SK-N-MC (cell line): ENCODE data around the gene ANKRD53.

Source experiments
- EZH2 ChIP-seq: fragments of 200-600 bp; sonication (generic); IDR thresholded peaks from one replicate; pipeline ENCODE4 v1.6.1; 2017; ENCODE audit warnings: antibody characterized with exemption
- FOXP2 ChIP-seq: optimal IDR thresholded peaks from 2 replicates; pipeline ENCODE3; 2011; ENCODE audit warnings: mild to moderate bottlenecking, moderate library complexity; ENCODE audit not compliant: insufficient read depth; ENCODE audit errors: extremely low read length, control extremely low read depth
- POLR2AphosphoS5 ChIP-seq: IDR thresholded peaks from 2 replicates; pipeline ENCODE4 v1.6.1; 2012; ENCODE audit warnings: mild to moderate bottlenecking, low read depth, low read length, borderline replicate concordance

DNA sequence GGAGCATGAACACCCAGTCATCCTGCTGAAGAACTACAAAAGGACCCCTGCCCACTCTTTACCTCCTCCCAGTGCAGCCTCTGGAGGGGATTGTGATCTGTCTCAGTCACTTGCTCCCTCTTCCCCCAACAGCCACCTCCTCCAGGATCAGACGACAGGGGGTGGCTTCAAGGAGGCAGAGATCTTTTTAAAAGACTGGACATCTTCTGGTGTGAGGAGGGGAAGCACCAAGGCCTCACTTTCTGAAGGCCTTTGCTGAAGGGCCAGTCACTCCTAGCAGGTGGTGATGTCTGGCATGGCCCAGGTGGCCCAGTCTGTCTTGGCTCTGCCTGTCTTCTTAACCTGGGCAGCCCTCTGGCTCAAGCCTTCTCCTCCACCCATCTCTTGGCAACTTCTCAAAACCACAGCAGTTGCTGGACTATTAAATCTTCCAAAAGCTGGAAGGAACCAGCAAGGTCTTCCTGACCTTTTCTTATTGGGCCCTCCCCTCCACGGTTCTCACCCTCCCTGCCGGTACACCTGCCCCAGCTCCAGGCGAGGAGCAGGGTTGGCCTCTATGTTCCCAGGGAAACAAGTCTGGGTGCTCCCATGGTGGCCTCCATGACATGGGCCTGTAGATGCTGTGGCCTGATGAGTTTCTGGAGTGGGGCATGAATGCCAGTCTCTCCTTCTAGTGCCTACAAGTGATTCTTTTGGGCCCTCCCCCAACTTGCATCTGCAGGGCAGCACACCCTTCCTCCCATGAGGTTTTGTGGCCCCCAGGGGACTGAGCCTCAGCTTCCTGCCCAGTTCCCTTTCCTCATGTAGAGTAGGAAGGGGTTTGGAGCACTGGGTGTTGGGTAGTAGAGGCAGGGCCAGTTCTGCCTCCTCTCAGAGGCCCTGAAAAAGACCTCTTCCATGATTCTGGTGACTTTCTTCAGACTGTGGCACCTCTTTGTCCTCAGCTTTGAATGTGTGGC is 47.8 kb upstream of the ANKRD53 start:
- no peak for TF ChIP-seq EZH2
- TF ChIP-seq POLR2AphosphoS5: no peak
- TF ChIP-seq FOXP2: no peak
